A549 treated with AZD9567 at 1 μM for 4 hours (cell line): ENCODE measurements around the gene CENPA. TPM values are rescaled to one million over a fixed set of nuclear protein-coding genes. Genes with fewer than 3 reads are reported as not detected.

ENCODE experiments used
- total RNA-seq: library from RNA; stranded (reverse); fragments of 200-300 nt; extraction: Qiagen RNA extraction; gene quantifications from 5 replicates; pipeline ENCODE4 v1.2.3, GENCODE V29; 2022; ENCODE audit not compliant: insufficient read depth

The CENPA gene
- 39.2 to 53.8 TPM (median 50.5 TPM) in 5 replicates for total RNA-seq

DNA sequence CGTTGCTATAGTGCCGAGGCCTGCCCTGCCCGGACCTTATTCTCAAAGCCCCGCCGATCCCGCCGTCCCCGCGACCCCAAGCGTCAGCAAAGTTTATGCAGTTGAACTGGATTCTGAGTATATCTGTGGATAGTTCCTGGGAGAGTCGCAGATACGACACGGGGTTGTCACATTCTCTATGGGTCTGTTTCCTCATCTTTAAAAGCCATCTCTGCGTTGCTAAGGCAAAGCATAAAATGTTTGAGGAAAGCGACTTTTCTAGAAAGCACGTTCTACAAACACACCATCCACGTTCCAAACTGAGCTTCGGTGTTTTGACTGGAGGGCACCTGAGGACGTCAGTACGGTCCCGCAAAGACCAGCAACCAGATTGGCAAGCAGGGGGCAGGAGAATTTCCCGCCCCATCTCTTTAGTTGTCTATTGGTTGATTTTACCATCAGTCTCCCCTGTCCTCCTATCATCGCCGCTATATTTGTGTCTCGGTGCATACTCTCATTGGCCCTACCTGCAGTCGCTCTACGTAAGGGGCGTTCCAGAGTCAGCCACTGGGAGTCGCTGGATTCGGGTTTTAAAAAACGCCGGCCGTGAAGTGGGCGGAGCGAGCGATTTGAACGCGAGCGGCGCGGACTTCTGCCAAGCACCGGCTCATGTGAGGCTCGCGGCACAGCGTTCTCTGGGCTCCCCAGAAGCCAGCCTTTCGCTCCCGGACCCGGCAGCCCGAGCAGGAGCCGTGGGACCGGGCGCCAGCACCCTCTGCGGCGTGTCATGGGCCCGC, at the start of gene CENPA:
CENPA (plus strand) TSS at position 626 of the 776 bp plus-strand sequence; CDS start at position 767, 141 bp downstream.

DNA sequence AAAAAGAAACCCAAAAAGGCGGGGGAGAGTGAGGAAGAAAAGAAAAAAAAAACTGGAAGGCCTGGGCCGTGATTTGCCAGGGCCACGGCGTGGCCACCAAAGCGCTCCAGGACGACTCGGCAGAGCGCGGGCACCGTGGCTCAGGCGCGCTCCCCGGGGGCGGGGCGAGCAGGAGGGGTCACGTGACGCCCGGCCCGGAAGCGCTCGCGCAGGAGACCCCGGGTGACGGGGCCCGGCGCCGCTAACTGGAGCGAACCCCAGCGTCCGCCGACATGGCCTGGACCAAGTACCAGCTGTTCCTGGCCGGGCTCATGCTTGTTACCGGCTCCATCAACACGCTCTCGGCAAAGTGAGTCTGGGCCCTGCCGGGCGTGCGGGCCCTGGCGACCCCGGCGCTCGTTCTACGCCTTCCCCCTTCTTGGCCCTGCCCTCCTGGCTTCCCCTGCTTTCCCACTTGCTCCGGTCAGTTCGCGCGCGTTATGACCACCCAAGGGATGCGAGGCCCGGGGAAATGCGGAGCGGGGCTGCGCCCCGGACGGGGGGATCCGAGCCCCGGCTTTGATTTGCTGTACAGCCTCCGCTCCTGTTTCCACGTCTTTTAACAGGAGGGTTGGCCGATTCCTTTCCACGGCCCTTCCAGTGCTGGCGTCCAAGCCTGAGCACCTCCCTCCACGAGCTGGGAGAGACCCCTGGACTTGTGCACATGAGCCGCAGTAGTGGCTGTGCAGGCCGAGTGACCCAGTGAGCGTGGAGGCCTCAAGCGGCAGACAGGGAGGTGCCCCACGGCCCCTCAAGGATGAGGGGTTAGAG, 21.6 kb upstream of the CENPA start, which contains the start of gene SLC35F6:
SLC35F6 (plus strand) TSS at position 207 of the 810 bp plus-strand sequence; CDS start at position 273, 66 bp downstream.

Other genes starting within 250 kb of the CENPA start
- gene CIB4, start 144.7 kb upstream of the CENPA start, total RNA-seq, result 0.21 to 0.48 TPM (median 0.29 TPM) in 4 of 5 replicates, not detected in the other
- gene KCNK3, start 93.3 kb upstream of the CENPA start, total RNA-seq, result 0.48 to 0.75 TPM (median 0.54 TPM) in 5 replicates
- 29.6 to 47.4 TPM (median 32.2 TPM) in 5 replicates for gene SLC35F6, start 21.8 kb upstream of the CENPA start, total RNA-seq
- 4.3 to 6.1 TPM (median 5.1 TPM) in 5 replicates for gene DPYSL5, start 62.1 kb downstream of the CENPA start, total RNA-seq
- 11.0 to 12.0 TPM (median 11.8 TPM) in 5 replicates for gene MAPRE3, start 184.6 kb downstream of the CENPA start, total RNA-seq
- 64.9 to 70.0 TPM (median 66.6 TPM) in 5 replicates for gene TMEM214, start 246.9 kb downstream of the CENPA start, total RNA-seq